Kidney (tissue), 14 donors: ENCODE data around the gene STIM1. TPM values are rescaled to one million over a fixed set of nuclear protein-coding genes. Genes with fewer than 3 reads are reported as not detected.

Source experiments
- DNase-seq, 5 donors: peaks; one replicate each; pipeline ENCODE4 v3.0.0-alpha.2; 2013 to 2020
- FAIRE-seq: peaks from 2 replicates; lab custom pipeline; 2012; peaks lifted over from hg19 to GRCh38; lab: Jason Lieb, UNC
- H3K27ac ChIP-seq, 2 donors: one replicate each; pipeline ENCODE4 v1.7.0; 2013; ENCODE audit warnings: low read depth in 2 of 2, low read length in 2 of 2, inconsistent platforms in 1 of 2
- H3K27me3 ChIP-seq: one replicate; pipeline ENCODE4 v1.7.1; 2013; ENCODE audit warnings: low read length, inconsistent platforms; ENCODE audit not compliant: control insufficient read depth, insufficient read depth
- H3K36me3 ChIP-seq, 3 donors: one replicate each; pipeline versions ENCODE4 v1.7.0 to v1.7.1; 2013; ENCODE audit warnings: low read length in 3 of 3, control low read depth in 1 of 3, inconsistent platforms in 1 of 3; ENCODE audit not compliant: insufficient read depth in 3 of 3, control insufficient read depth in 2 of 3
- H3K4me1 ChIP-seq, 3 donors: one replicate each; pipeline versions ENCODE4 v1.7.0 to v1.7.1; 2013; ENCODE audit warnings: low read length in 3 of 3, inconsistent platforms in 1 of 3, low read depth in 1 of 3; ENCODE audit not compliant: control insufficient read depth in 2 of 3, insufficient read depth in 2 of 3
- H3K4me3 ChIP-seq, 3 donors: one replicate each; pipeline versions ENCODE4 v1.7.0 to v1.8.1; 2013; ENCODE audit warnings: low read length in 3 of 3, control low read depth in 1 of 3, inconsistent platforms in 1 of 3
- H3K9ac ChIP-seq, 3 donors: one replicate each; pipeline versions ENCODE4 v1.7.0 to v1.7.1; 2013; ENCODE audit warnings: low read length in 3 of 3, control low read depth in 1 of 3, inconsistent platforms in 1 of 3
- H3K9me3 ChIP-seq, 3 donors: one replicate each; pipeline versions ENCODE4 v1.7.0 to v1.7.1; 2013; ENCODE audit warnings: low read length in 3 of 3, control low read depth in 1 of 3, inconsistent platforms in 1 of 3; ENCODE audit not compliant: control insufficient read depth in 2 of 3, insufficient read depth in 1 of 3
- intact Hi-C: fragments of 100-400 bp; cut with DNase I; formaldehyde crosslinking; loops from one replicate; pipeline ENCODE4 v1.11.1; 2022
- polyA plus RNA-seq: library from polyadenylated mRNA; stranded (reverse); fragments of 350-450 nt; fragmentation: Illumina TruSeq; extraction: RNeasy Lipid Tissue Mini Kit (QIAGEN cat#74804); gene quantifications from one replicate; pipeline ENCODE4 v1.2.3, GENCODE V29; 2014; ENCODE audit warnings: low read depth, low replicate concordance; ENCODE audit not compliant: insufficient read depth
- total RNA-seq: library from RNA; stranded (reverse); fragmentation: NEBNext Ultra II Directional; extraction: Animal tissue kit (Norgen Biotek cat#: 25700); gene quantifications from one replicate; pipeline ENCODE4 v1.2.1, GENCODE V29; 2021
- TF ChIP-seq, protein P1 (sequence below): IDR thresholded peaks from 3 replicates; pipeline ENCODE4 v1.5.1; 2012; ENCODE audit warnings: mild to moderate bottlenecking, moderate library complexity, borderline replicate concordance; ENCODE audit not compliant: insufficient read depth; ENCODE audit errors: extremely low read depth
- donor health status: control.
- donor health status: control.
- donor health status: control.
- donor health status: control.
- donor health status: control.
- donor health status: DM: yes; HTN: yes; CAD: no.
- donor health status: Normal renal cell carcinoma (clear cell type).

Gene STIM1
- total and polyA plus RNA-seq, 2 donors from 2014 or later = 15.7 to 68.0 TPM

DNA sequence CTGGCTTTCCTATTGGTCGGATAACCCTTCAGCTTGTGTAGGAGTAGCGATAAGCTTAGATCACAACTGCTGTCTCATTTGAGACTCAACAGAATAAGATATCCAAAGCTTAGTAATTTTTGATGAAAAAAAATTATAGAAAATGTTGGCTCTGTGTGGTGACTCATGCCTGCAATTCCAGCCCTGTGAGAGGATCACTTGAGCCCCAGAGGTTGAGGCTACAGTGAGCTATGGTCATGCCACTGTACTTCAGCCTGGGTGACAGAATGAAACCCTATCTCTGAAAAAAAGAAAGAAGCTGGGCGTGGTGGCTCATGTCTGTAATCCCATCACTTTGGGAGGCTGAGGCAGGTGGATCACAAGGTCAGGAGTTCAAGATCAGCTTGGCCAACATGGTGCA is 183.5 kb downstream of the STIM1 start:
- no peaks in the 10 kb centered on the region for H3K36me3 ChIP-seq
- no peaks in the 10 kb centered on the region for H3K27me3 ChIP-seq
- no peak for DNase-seq
- H3K9me3 ChIP-seq = peaks cover 0 to 2% (median 0%) of the 10 kb centered on the region in 3 donors
- H3K9ac ChIP-seq = no peak overlapping the region
- no peak overlapping the region for H3K4me3 ChIP-seq
- no peaks in the 10 kb centered on the region for H3K4me1 ChIP-seq
- TF ChIP-seq, protein P1, sequence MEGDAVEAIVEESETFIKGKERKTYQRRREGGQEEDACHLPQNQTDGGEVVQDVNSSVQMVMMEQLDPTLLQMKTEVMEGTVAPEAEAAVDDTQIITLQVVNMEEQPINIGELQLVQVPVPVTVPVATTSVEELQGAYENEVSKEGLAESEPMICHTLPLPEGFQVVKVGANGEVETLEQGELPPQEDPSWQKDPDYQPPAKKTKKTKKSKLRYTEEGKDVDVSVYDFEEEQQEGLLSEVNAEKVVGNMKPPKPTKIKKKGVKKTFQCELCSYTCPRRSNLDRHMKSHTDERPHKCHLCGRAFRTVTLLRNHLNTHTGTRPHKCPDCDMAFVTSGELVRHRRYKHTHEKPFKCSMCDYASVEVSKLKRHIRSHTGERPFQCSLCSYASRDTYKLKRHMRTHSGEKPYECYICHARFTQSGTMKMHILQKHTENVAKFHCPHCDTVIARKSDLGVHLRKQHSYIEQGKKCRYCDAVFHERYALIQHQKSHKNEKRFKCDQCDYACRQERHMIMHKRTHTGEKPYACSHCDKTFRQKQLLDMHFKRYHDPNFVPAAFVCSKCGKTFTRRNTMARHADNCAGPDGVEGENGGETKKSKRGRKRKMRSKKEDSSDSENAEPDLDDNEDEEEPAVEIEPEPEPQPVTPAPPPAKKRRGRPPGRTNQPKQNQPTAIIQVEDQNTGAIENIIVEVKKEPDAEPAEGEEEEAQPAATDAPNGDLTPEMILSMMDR = no peak
- no peak overlapping the region for H3K27ac ChIP-seq
- no peak for FAIRE-seq
- intact Hi-C loops = no loop called here

DNA sequence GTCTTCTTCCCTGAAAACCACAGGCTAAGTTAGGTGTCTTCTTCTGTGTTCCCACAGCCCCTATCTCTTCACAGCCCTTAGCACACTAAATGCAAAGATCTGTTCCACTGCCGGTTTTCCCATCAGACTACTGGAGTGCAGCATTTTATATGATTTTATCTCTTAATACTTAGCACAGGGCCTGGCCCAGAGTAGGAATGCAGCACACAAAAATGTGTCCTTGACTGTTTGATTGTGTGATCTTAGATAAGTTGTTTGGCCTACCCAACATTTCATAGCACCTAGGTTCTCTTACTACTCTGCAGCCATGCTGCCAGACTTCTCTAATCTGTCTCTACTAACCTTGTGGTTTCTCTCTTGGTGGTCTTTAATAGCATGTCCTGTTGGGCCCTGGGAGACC is 185.0 kb downstream of the STIM1 start:
- no peak overlapping the region for H3K27ac ChIP-seq
- no peak overlapping the region for H3K9ac ChIP-seq
- intact Hi-C loops = no loop called here
- TF ChIP-seq, protein P1 = no peak
- H3K27me3 ChIP-seq = no peaks in the 10 kb centered on the region
- peaks cover 0 to 4% (median 0%) of the 10 kb centered on the region in 3 donors for H3K4me1 ChIP-seq
- DNase-seq (no peak), FAIRE-seq (no peak)
- H3K36me3 ChIP-seq = no peaks in the 10 kb centered on the region
- peaks cover 0 to 2% (median 0%) of the 10 kb centered on the region in 3 donors for H3K9me3 ChIP-seq
- H3K4me3 ChIP-seq = no peak overlapping the region

DNA sequence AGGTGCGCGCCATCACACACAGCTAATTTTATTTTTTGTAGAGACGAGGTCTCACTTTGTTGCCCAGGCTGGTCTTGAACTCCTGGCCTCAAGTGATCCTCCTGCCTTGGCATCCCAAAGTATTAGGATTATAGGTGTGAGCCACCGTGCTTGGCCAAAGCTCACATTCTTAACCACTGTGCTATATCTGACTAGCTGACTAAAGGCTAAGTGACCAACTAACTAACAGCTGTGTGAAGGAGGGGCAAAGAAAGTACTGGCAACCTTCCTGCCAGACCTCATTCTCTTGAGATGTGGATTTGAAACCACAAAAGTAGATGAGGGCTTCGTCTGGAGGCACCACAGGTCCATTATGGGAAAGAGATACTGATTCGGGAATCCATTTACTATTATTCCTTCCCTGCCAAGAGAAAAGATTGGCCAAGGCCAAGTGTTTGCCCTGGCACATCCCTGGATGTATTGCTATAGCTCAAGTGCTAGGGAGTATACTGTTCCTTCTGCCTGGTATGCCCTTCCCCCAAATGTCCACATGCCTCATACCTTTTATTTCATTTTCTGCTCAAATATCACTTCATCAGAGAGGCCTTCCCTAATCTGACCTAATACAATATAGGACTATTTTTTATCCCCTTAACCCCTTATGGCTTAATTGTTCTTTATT is 186.4 kb downstream of the STIM1 start:
- DNase-seq (no peak), FAIRE-seq (no peak)
- no peak overlapping the region for H3K27ac ChIP-seq
- H3K4me3 ChIP-seq = no peak overlapping the region
- TF ChIP-seq, protein P1 = no peak
- no peaks in the 10 kb centered on the region for H3K27me3 ChIP-seq
- H3K9ac ChIP-seq = no peak overlapping the region
- intact Hi-C loops = no loop called here
- H3K4me1 ChIP-seq = peaks cover 0 to 4% (median 0%) of the 10 kb centered on the region in 3 donors
- no peaks in the 10 kb centered on the region for H3K9me3 ChIP-seq
- no peaks in the 10 kb centered on the region for H3K36me3 ChIP-seq
